Pancreas (tissue), 10 donors: ENCODE measurements around the gene ZGPAT. TPM values are rescaled to one million over a fixed set of nuclear protein-coding genes. Genes with fewer than 3 reads are reported as not detected.
A peak's percentile ranks its signal among the peaks of the same experiment; 100 is the strongest.

Experiments
- ATAC-seq, 4 donors: fragments of 200-7000 bp; cut with Tn5 transposase; one replicate each; pipeline versions ENCODE4 v1.8.0 to v1.9.1; 2020; ENCODE audit warnings: mild to moderate bottlenecking in 4 of 4, moderate library complexity in 4 of 4
- DNase-seq, 6 donors: peaks; one replicate each; pipeline ENCODE4 v3.0.0-alpha.2; 2020
- FAIRE-seq: peaks from 2 replicates; lab custom pipeline; 2012; peaks lifted over from hg19 to GRCh38; lab: Jason Lieb, UNC
- H3K27ac ChIP-seq, 4 donors: fragments of 200-600 bp; sonication (generic); 1 replicate in 3 of 4; 2 replicates in 1 of 4; pipeline versions ENCODE4 v1.5.0 to v1.8.0; 2020
- H3K27me3 ChIP-seq, 4 donors: fragments of 200-600 bp; one replicate each; pipeline ENCODE4 v1.8.0; 2021
- H3K36me3 ChIP-seq, 3 donors: fragments of 200-600 bp; sonication (generic) in 1 of 3; one replicate each; pipeline versions ENCODE4 v1.5.0 to v1.8.0; 2020 to 2021
- H3K4me1 ChIP-seq, 3 donors: fragments of 200-600 bp; one replicate each; pipeline ENCODE4 v1.8.0; 2021
- H3K4me3 ChIP-seq, 4 donors: fragments of 200-600 bp; sonication (generic) in 2 of 4; one replicate each; pipeline versions ENCODE4 v1.5.0 to v1.8.0; 2020 to 2021
- H3K9me3 ChIP-seq, 4 donors: fragments of 200-600 bp; one replicate each; pipeline ENCODE4 v1.8.0; 2021
- WGBS, 2 donors: extraction: QIAGEN DNeasy Blood & Tissue Kit; methylation state at CpG; one replicate each; pipeline ENCODE4 v1.1.7; 2013; 5-methylcytosine and 5-hydroxymethylcytosine counted together
- intact Hi-C, 3 donors: fragments of 100-400 bp; cut with DNase I; formaldehyde crosslinking; loops; one replicate each; pipeline versions ENCODE4 v1.11.1 to v1.14.2; 2022
- polyA plus RNA-seq, 2 donors: library from polyadenylated mRNA; stranded (reverse); fragments of 200-250 nt; gene quantifications; one replicate each; pipeline ENCODE4 v1.2.3, GENCODE V29; 2013
- total RNA-seq, 6 donors: library from RNA; stranded (reverse); fragmentation: NEBNext Ultra II Directional in 4 of 6; extraction: Animal tissue kit (Norgen Biotek cat#: 25700) in 4 of 6; gene quantifications; one replicate each; pipeline versions ENCODE4 v1.2.1 to v1.2.4, GENCODE V29; 2021 to 2023
- TF ChIP-seq, protein P1 (sequence below), 4 donors: fragments of 200-600 bp; sonication (generic) in 3 of 4; IDR thresholded peaks; one replicate each; pipeline versions ENCODE4 v1.5.0 to v1.8.0; 2021; ENCODE audit warnings: antibody characterized with exemption in 4 of 4
- donor health status: healthy with polysubstance abuse.
- donor health status: DM: no; HTN: no; CAD: no; lungs with moderate emphysema.
- donor health status: DM: no; HTN: no; CAD: no.
- donor health status: control.
- donor health status: control.
- donor health status: Bipolar disorder and iron deficiency.
- donor health status: DM: yes; HTN: yes; CAD: no.
- donor health status: DM: no; HTN: no; CAD: no.
- donor health status: DM: no; HTN: no; CAD: no.
- donor health status: DM: yes; HTN: yes; CAD: no.

Gene ZGPAT
- total and polyA plus RNA-seq, 8 donors: 9.3 to 61.6 (median 12.3) TPM

DNA sequence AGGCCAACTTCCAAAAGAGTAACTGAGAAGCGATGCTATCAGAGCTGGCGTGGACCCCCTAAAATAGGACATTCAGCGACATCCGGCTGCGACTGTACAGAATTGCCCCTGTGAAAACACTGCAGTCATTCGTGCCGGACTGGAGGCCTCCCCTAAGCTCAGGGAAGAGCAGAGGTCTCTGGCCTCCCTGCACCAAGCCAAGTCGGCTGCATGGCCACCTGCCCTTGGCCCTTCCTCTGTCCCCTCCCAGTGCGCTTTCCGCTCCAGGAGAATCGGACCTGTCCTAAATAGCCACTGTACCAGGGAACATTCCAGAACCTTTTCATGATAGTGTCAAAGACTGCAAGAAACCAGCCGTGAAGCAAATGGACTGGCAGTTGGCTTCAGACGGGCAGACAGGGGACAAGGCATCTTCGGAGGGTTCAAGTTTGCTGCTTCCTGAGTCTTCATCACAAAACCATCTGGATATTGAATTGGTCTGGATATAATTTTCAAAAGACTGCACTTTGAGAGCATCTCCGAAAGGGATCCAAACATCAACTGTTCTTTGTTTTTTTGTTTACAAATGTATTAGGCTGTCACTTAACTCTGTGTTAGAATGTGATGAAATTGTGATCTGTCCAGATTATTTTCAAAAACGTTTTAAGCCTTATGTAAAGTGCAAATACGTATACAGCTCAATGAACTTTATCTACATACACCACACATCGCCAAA lies 48.3 kb downstream of the ZGPAT start:
- Histone ChIP-seq H3K36me3 (no peaks in the 10 kb centered on the region), H3K9me3 (no peaks in the 10 kb centered on the region), H3K4me3 (no peak overlapping the region), H3K4me1 (no peaks in the 10 kb centered on the region), H3K27me3 (no peaks in the 10 kb centered on the region), H3K27ac (no peak overlapping the region)
- WGBS, 2 donors: 78 to 79% methylated on average over 18 of the region's 18 CpGs
- TF ChIP-seq, protein P1, sequence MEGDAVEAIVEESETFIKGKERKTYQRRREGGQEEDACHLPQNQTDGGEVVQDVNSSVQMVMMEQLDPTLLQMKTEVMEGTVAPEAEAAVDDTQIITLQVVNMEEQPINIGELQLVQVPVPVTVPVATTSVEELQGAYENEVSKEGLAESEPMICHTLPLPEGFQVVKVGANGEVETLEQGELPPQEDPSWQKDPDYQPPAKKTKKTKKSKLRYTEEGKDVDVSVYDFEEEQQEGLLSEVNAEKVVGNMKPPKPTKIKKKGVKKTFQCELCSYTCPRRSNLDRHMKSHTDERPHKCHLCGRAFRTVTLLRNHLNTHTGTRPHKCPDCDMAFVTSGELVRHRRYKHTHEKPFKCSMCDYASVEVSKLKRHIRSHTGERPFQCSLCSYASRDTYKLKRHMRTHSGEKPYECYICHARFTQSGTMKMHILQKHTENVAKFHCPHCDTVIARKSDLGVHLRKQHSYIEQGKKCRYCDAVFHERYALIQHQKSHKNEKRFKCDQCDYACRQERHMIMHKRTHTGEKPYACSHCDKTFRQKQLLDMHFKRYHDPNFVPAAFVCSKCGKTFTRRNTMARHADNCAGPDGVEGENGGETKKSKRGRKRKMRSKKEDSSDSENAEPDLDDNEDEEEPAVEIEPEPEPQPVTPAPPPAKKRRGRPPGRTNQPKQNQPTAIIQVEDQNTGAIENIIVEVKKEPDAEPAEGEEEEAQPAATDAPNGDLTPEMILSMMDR (IDR thresholded peaks at IDR 0.05): no peak
- DNase-seq: peak in 2 of 6 donors; percentile 12 to 34
- intact Hi-C loops: no loop called here
- ATAC-seq: no peak
- FAIRE-seq: no peak

DNA sequence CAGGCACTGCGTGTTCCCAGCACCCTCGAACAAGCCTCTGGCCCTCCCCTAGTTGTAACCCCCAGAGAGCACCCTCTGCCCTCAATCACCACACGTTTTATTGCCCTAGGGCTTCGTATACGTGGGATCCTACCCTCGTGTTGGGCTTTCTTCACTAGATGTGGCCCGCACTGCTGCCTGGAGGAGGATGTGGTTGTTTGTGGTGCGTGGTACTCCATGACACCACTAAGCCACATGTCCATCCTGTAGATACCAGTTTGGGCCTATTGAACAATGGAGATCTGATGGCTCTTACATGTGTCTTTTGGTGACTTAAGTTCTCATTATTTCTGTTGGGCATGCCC lies 48.8 kb downstream of the ZGPAT start:
- TF ChIP-seq, protein P1 (IDR thresholded peaks at IDR 0.05): no peak
- intact Hi-C loops: no loop called here
- no peaks in the 10 kb centered on the region for H3K36me3 ChIP-seq
- DNase-seq (peak in 2 of 6 donors; percentile 0 to 4), ATAC-seq (no peak), FAIRE-seq (no peak)
- 66 to 70% methylated on average over 8 of the region's 8 CpGs for WGBS, 2 donors
- no peaks in the 10 kb centered on the region for H3K9me3 ChIP-seq
- H3K27ac ChIP-seq: no peak overlapping the region
- H3K27me3 ChIP-seq: no peaks in the 10 kb centered on the region
- no peaks in the 10 kb centered on the region for H3K4me1 ChIP-seq
- no peak overlapping the region for H3K4me3 ChIP-seq

DNA sequence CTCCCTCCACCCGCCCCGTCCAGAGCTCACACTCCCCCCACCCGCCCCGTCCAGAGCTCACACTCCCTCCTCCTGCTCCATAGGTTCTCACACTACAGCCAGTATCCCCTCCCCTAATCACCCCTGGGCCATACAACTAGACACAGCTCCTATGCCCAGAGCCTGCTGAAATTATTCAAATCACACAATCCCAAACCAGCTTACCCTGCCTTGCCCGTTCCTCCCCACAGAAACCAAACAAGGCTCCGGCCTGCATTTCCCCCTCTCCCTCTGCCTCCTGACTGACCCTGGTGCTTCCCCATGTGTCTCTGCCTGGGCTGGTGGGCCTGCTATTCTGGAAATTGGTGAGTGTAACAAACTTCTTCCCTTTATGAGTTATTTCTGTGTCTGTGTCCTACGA lies 50.3 kb downstream of the ZGPAT start:
- ATAC-seq: no peak
- Histone ChIP-seq H3K4me1 (no peaks in the 10 kb centered on the region), H3K27me3 (no peaks in the 10 kb centered on the region), H3K4me3 (no peak overlapping the region), H3K9me3 (no peaks in the 10 kb centered on the region), H3K36me3 (no peaks in the 10 kb centered on the region), H3K27ac (no peak overlapping the region)
- no peak for FAIRE-seq
- 84 to 87% methylated on average over 5 to 7 of the region's 7 CpGs for WGBS, 2 donors
- intact Hi-C loops: no loop called here
- peak in 1 of 6 donors; percentile 7 for DNase-seq
- TF ChIP-seq, protein P1 (IDR thresholded peaks at IDR 0.05): no peak

DNA sequence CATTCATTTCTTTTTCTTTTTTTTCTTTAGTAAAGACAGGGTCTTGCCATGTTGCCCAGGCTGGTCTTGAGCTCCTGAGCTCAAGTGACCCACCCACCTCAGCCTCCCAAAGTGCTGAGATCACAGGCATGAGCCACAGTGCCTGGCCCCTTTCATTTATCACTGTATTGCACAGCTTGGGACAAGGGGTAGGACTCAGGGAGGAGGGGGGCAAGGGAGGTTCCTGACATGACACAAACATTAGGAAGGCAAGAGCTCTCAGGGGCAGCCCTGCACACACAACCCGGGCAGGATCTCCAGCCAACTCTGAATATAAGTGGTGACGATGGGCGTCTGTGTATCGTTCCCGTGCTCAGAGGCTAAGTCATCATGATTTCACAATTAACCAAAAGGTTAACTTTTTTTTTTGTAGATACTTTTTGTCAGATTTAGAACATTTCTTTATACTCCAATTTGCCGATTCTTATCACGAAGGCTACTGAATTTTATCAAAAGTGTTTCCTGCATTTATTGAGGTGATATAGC lies 51.6 kb downstream of the ZGPAT start:
- Histone ChIP-seq H3K4me1 (no peaks in the 10 kb centered on the region), H3K9me3 (no peaks in the 10 kb centered on the region), H3K27ac (no peak overlapping the region), H3K36me3 (no peaks in the 10 kb centered on the region), H3K27me3 (no peaks in the 10 kb centered on the region), H3K4me3 (no peak overlapping the region)
- no peak for FAIRE-seq
- intact Hi-C loops: no loop called here
- no peak for ATAC-seq
- 85 to 86% methylated on average over 7 of the region's 7 CpGs for WGBS, 2 donors
- peak in 1 of 6 donors; percentile 13 for DNase-seq
- TF ChIP-seq, protein P1 (IDR thresholded peaks at IDR 0.05): no peak
